H1 (cell line): ENCODE measurements around the gene ASB8. TPM values are rescaled to one million over a fixed set of nuclear protein-coding genes. Genes with fewer than 3 reads are reported as not detected.
A peak's percentile ranks its signal among the peaks of the same experiment; 100 is the strongest.

Source experiments
- CTCF ChIA-PET: fragments of 300-600 bp; sonication (Branson Sonifier 250); formaldehyde crosslinking; loops from one replicate; lab custom pipeline; 2021; ENCODE audit not compliant: partially characterized antibody; lab: Charles Lee
- POLR2A ChIA-PET: fragments of 300-600 bp; sonication (Branson Sonifier 250); formaldehyde crosslinking; loops from one replicate; lab custom pipeline; 2021; ENCODE audit warnings: inconsistent platforms; ENCODE audit not compliant: partially characterized antibody; lab: Charles Lee
- DNase-seq, 2 experiments: peaks; one replicate each; pipeline versions ENCODE4 v3.0.0 to v3.0.0-alpha.2; 2010 to 2022; ENCODE audit warnings: low spot score in 2 of 2, low read depth in 1 of 2, mixed read lengths in 1 of 2
- FAIRE-seq: peaks from 2 replicates; lab custom pipeline; 2011; peaks lifted over from hg19 to GRCh38; lab: Jason Lieb, UNC
- H2AFZ ChIP-seq: 2 replicates; pipeline ENCODE4 v1.8.1; 2012; ENCODE audit warnings: low read length, inconsistent platforms
- H2AK5ac ChIP-seq: 2 replicates; pipeline ENCODE4 v1.6.1; 2013; ENCODE audit warnings: low read depth, low read length
- H2BK120ac ChIP-seq: replicated peaks from 2 replicates; pipeline ENCODE3; 2013; ENCODE audit warnings: low read depth, low read length, inconsistent platforms
- H2BK12ac ChIP-seq: 2 replicates; pipeline ENCODE4 v1.6.1; 2013; ENCODE audit warnings: low read depth, low read length
- H2BK15ac ChIP-seq: 2 replicates; pipeline ENCODE4 v1.6.1; 2013; ENCODE audit warnings: low read length
- H2BK20ac ChIP-seq: 2 replicates; pipeline ENCODE4 v1.6.1; 2013; ENCODE audit warnings: low read length
- H2BK5ac ChIP-seq: 2 replicates; pipeline ENCODE4 v1.6.1; 2013; ENCODE audit warnings: low read depth, low read length
- H3K14ac ChIP-seq: 2 replicates; pipeline ENCODE4 v1.6.1; 2013; ENCODE audit warnings: inconsistent platforms; ENCODE audit not compliant: insufficient read length
- H3K18ac ChIP-seq: 2 replicates; pipeline ENCODE4 v1.6.1; 2013; ENCODE audit warnings: low read length; ENCODE audit errors: extremely low read depth
- H3K23ac ChIP-seq: 2 replicates; pipeline ENCODE4 v1.6.1; 2013; ENCODE audit warnings: inconsistent platforms; ENCODE audit not compliant: insufficient read length
- H3K23me2 ChIP-seq: 2 replicates; pipeline ENCODE4 v1.6.1; 2013; ENCODE audit warnings: low read depth, low read length
- H3K27ac ChIP-seq: 2 replicates; pipeline ENCODE4 v1.6.1; 2011; ENCODE audit warnings: low read depth, low read length, inconsistent platforms
- H3K27me3 ChIP-seq, 4 experiments: replicated peaks in 1 of 4; 1 replicate in 1 of 4; 2 replicates in 3 of 4; pipeline versions ENCODE4 v1.6.1 to v1.8.1; 2011 to 2013; ENCODE audit warnings: low read length in 3 of 4, mild to moderate bottlenecking in 3 of 4, inconsistent platforms in 2 of 4, mixed read lengths in 2 of 4, moderate library complexity in 1 of 4; ENCODE audit not compliant: control insufficient read depth in 3 of 4, insufficient read depth in 3 of 4; ENCODE audit errors: extremely low read depth in 1 of 4
- H3K36me3 ChIP-seq, 4 experiments: 2 replicates each; pipeline versions ENCODE4 v1.6.1 to v1.8.1; 2011 to 2013; ENCODE audit warnings: mild to moderate bottlenecking in 4 of 4, low read length in 3 of 4, moderate library complexity in 2 of 4, control low read depth in 1 of 4, inconsistent platforms in 1 of 4; ENCODE audit not compliant: insufficient read depth in 4 of 4, control insufficient read depth in 2 of 4
- H3K4ac ChIP-seq: replicated peaks from 2 replicates; pipeline ENCODE3; 2013; ENCODE audit warnings: low read length, low read depth, mixed read lengths, inconsistent platforms; ENCODE audit not compliant: insufficient read length
- H3K4me1 ChIP-seq, 4 experiments: replicated peaks in 1 of 4; 1 replicate in 1 of 4; 2 replicates in 3 of 4; pipeline versions ENCODE4 v1.6.1 to v1.8.1; 2011 to 2013; ENCODE audit warnings: low read length in 3 of 4, inconsistent platforms in 2 of 4, mixed read lengths in 1 of 4; ENCODE audit not compliant: insufficient read depth in 4 of 4, control insufficient read depth in 3 of 4
- H3K4me2 ChIP-seq, 2 experiments: 2 replicates each; pipeline versions ENCODE4 v1.6.1 to v1.8.1; 2011 to 2013; ENCODE audit warnings: low read depth in 2 of 2, low read length in 2 of 2, control low read depth in 1 of 2, inconsistent platforms in 1 of 2, mild to moderate bottlenecking in 1 of 2; ENCODE audit not compliant: insufficient read depth in 1 of 2
- H3K4me3 ChIP-seq, 4 experiments: fragments of 200-600, 300-600 bp in 1 of 4; sonication (generic), shearing (Covaris generic), sonication (Bioruptor Twin) in 1 of 4; 2 replicates each; pipeline versions ENCODE4 v1.5.1 to v1.8.1; 2011 to 2016; ENCODE audit warnings: low read length in 4 of 4, low read depth in 3 of 4, control low read depth in 2 of 4, inconsistent platforms in 2 of 4, mild to moderate bottlenecking in 2 of 4, mixed read lengths in 1 of 4, moderate library complexity in 1 of 4; ENCODE audit not compliant: insufficient read depth in 2 of 4; ENCODE audit errors: extremely low read depth in 1 of 4
- H3K56ac ChIP-seq: replicated peaks from 2 replicates; pipeline ENCODE3; 2013; ENCODE audit warnings: low read depth, mild to moderate bottlenecking, mixed read lengths, low read length, inconsistent platforms; ENCODE audit not compliant: insufficient read length
- H3K79me1 ChIP-seq: 2 replicates; pipeline ENCODE4 v1.6.1; 2013; ENCODE audit warnings: low read depth, low read length, control low read depth
- H3K79me2 ChIP-seq, 2 experiments: 2 replicates each; pipeline versions ENCODE4 v1.6.1 to v1.8.1; 2012 to 2013; ENCODE audit warnings: low read length in 2 of 2, mild to moderate bottlenecking in 2 of 2, inconsistent platforms in 1 of 2; ENCODE audit not compliant: insufficient read depth in 2 of 2, control insufficient read depth in 1 of 2
- H3K9ac ChIP-seq, 4 experiments: replicated peaks in 1 of 4; 1 replicate in 1 of 4; 2 replicates in 3 of 4; pipeline versions ENCODE4 v1.6.1 to v1.8.1; 2011 to 2013; ENCODE audit warnings: low read depth in 3 of 4, low read length in 3 of 4, control low read depth in 2 of 4, mild to moderate bottlenecking in 2 of 4, moderate library complexity in 2 of 4, inconsistent platforms in 1 of 4; ENCODE audit errors: extremely low read depth in 1 of 4
- H3K9me3 ChIP-seq, 2 experiments: 2 replicates each; pipeline versions ENCODE4 v1.6.1 to v1.8.1; 2012 to 2013; ENCODE audit warnings: mild to moderate bottlenecking in 2 of 2, moderate library complexity in 2 of 2, control low read depth in 1 of 2, inconsistent platforms in 1 of 2, low read depth in 1 of 2, low read length in 1 of 2, mixed read lengths in 1 of 2; ENCODE audit not compliant: insufficient read depth in 2 of 2
- H4K20me1 ChIP-seq, 2 experiments: replicated peaks in 1 of 2; 2 replicates each; pipeline versions ENCODE3 to v1.8.1; 2011 to 2013; ENCODE audit warnings: inconsistent platforms in 2 of 2, low read length in 2 of 2, mild to moderate bottlenecking in 1 of 2; ENCODE audit not compliant: insufficient read depth in 2 of 2, control insufficient read depth in 1 of 2
- H4K5ac ChIP-seq: 2 replicates; pipeline ENCODE4 v1.6.1; 2013; ENCODE audit warnings: low read length, low read depth, mixed read lengths, inconsistent platforms; ENCODE audit not compliant: insufficient read length
- H4K8ac ChIP-seq: 2 replicates; pipeline ENCODE4 v1.8.0; 2013; ENCODE audit warnings: mild to moderate bottlenecking, moderate library complexity, low read length, inconsistent platforms; ENCODE audit not compliant: insufficient read depth; ENCODE audit errors: extremely low read depth
- H4K91ac ChIP-seq: replicated peaks from 2 replicates; pipeline ENCODE3; 2013; ENCODE audit warnings: low read length, mixed read lengths, inconsistent platforms; ENCODE audit not compliant: insufficient read length
- CBX8 ChIP-seq: fragments of 300-800, 300-1000 bp; sonication (generic); IDR thresholded peaks from 2 replicates; pipeline ENCODE4 v1.7.1; 2016; ENCODE audit warnings: low read depth, low read length, borderline replicate concordance
- EZH2 ChIP-seq: fragments of 200-600 bp; sonication (generic); IDR thresholded peaks from 2 replicates; pipeline ENCODE4 v1.7.1; 2012; ENCODE audit warnings: low read depth, mild to moderate bottlenecking, moderate library complexity, low read length, inconsistent platforms; ENCODE audit not compliant: severe bottlenecking
- GABPA ChIP-seq: IDR thresholded peaks from 2 replicates; pipeline ENCODE4 v1.6.1; 2011; ENCODE audit warnings: mild to moderate bottlenecking, low read length, moderate library complexity, borderline replicate concordance; ENCODE audit not compliant: insufficient read depth
- KDM1A ChIP-seq: fragments of 200-600, 300-600 bp; sonication (generic); IDR thresholded peaks from 2 replicates; pipeline ENCODE4 v1.7.1; 2016; ENCODE audit warnings: mild to moderate bottlenecking, low read length, borderline replicate concordance
- RNF2 ChIP-seq: fragments of 200-900, 300-1000 bp; sonication (generic); IDR thresholded peaks from 2 replicates; pipeline ENCODE4 v1.7.1; 2016; ENCODE audit warnings: borderline replicate concordance, low read depth, mild to moderate bottlenecking, antibody characterized with exemption, low read length; ENCODE audit not compliant: poor library complexity, severe bottlenecking; ENCODE audit errors: missing control alignments
- SIN3A ChIP-seq, 2 experiments: IDR thresholded peaks in 1 of 2; conservative IDR thresholded peaks in 1 of 2; 2 replicates each; pipeline ENCODE4 v1.6.1; 2011 to 2012; ENCODE audit warnings: low read length in 2 of 2, improper control_type of control experiment in 1 of 2, low read depth in 1 of 2, mild to moderate bottlenecking in 1 of 2
- SIRT6 ChIP-seq: IDR thresholded peaks from one replicate; pipeline ENCODE4 v1.7.1; 2012; ENCODE audit warnings: low read length, inconsistent platforms
- TCF12 ChIP-seq: IDR thresholded peaks from 2 replicates; pipeline ENCODE4 v1.6.1; 2011; ENCODE audit warnings: low read depth, mild to moderate bottlenecking, low read length
- WGBS, 2 experiments: shearing (Covaris generic) in 1 of 2; methylation state at CpG; one replicate each; pipeline versions ENCODE4 v1.1.6 to v1.1.7; 2013 to 2015; ENCODE audit warnings: low lambda C conversion rate in 2 of 2, mixed read lengths in 2 of 2, inconsistent platforms in 1 of 2, low coverage in 1 of 2, missing lambda C conversion rate in 1 of 2; ENCODE audit not compliant: insufficient replicate concordance in 2 of 2, insufficient coverage in 1 of 2, insufficient read length in 1 of 2; ENCODE audit errors: extremely low coverage in 1 of 2, missing lambda C conversion rate in 1 of 2; 5-methylcytosine and 5-hydroxymethylcytosine counted together
- polyA plus RNA-seq, 7 experiments: library from polyadenylated mRNA; depleted of rRNA in 3 of 7; stranded (reverse) in 5 of 7; unstranded in 2 of 7; fragments of >200 nt in 5 of 7; fragments of 200-250 nt in 2 of 7; gene quantifications; 1 replicate in 5 of 7; 2 replicates in 1 of 7; 4 replicates in 1 of 7; pipeline versions ENCODE4 v1.2.1 to v1.2.3, GENCODE V29; 2011 to 2013; ENCODE audit warnings: missing spikeins in 2 of 7, mixed read lengths in 2 of 7
- total RNA-seq: library from RNA; stranded (reverse); fragmentation: NEBNext Ultra II Directional; extraction: Animal tissue kit (Norgen Biotek cat#: 25700); gene quantifications from 2 replicates; pipeline ENCODE4 v1.2.1, GENCODE V29; 2021

The ASB8 gene
- total and polyA plus RNA-seq, 2 of the 8 experiments (the other 6 are each of a cell fraction or from before 2014, with no cell fraction given) = 3.8 to 8.3 TPM

DNA sequence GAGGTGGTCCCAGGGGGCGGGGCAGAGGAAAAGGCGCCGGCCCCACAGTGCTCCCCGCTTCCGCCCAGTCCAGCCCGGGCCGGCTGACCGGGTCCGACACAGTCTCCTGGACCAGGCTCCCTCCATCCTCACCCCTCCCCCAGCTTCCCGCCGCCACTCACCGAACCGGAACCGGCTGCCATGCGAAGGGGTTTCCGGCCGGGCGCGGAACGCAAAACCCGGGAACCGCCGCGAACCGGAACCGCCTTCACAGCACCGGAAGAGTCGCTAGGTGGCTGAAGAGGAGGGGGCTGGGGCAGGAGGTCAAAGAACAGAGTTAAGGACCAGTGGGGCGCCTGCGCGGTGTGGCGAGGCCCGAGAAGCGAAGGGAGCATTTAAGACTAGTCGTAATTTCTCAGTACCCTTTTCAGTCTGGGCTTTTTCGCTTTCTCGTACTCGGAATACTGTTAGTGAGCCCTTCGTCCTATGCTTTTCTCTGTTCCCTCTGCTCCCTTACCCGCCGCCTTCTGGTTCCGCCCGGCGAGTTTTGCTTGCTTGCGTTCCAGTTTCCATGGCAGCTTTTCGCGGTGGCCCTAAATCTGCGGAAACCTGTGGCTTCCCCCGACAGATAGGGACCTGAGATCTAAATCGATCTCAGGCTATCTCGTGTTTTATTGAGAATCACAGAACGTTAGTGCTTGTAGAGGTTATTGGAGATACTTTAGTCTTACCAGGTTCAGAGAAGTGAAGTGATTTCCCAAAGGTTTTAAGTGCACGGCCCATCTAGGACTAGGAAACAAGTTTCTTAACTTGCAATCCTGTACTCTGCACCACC, 51.2 kb downstream of the ASB8 start, which contains the start of gene SENP1:
Gene SENP1 (minus strand): TSS at position 213 of the 814 bp plus-strand sequence. CDS start 4,607 bp downstream, outside the sequence.
- Histone ChIP-seq H3K4me3 (peak within 1 kb of the TSS; percentile 93 to 99 (median 96)), H3K27ac (peak within 1 kb of the TSS; percentile 99), H3K79me2 (peaks cover 6 to 43% of the 10 kb centered on the region in 2 experiments; a peak in 3 of 4 replicates), H3K23me2 (peaks cover 3% of the 10 kb centered on the region; the same call in 1 of the 2 replicates), H3K4ac (peak within 1 kb of the TSS; percentile 92), H3K14ac (peak within 1 kb of the TSS; percentile 63), H3K9me3 (no peaks in the 10 kb centered on the region), H4K5ac (peak within 1 kb of the TSS; percentile 86), H3K79me1 (peaks cover 3% of the 10 kb centered on the region; the same call in 1 of the 2 replicates), H3K9ac (peak within 1 kb of the TSS; percentile 76 to 98 (median 96)), H2AK5ac (no peak within 1 kb of the TSS), H3K27me3 (peaks cover 0 to 5% (median 0%) of the 10 kb centered on the region in 4 experiments; a peak in 2 of 7 replicates), H4K8ac (peak within 1 kb of the TSS; percentile 98), H2AFZ (peak within 1 kb of the TSS; percentile 99), H2BK5ac (peak within 1 kb of the TSS; percentile 88), H4K91ac (peak within 1 kb of the TSS; percentile 82), H2BK15ac (peak within 1 kb of the TSS; percentile 22; the same call in 1 of the 2 replicates), H3K23ac (peak within 1 kb of the TSS; percentile 86), H2BK12ac (peak within 1 kb of the TSS; percentile 29), H3K4me2 (peak within 1 kb of the TSS; percentile 84 to 90), H2BK20ac (no peak within 1 kb of the TSS), H4K20me1 (no peaks in the 10 kb centered on the region), H2BK120ac (peak within 1 kb of the TSS; percentile 4), H3K56ac (peak within 1 kb of the TSS; percentile 81), H3K36me3 (no peaks in the 10 kb centered on the region), H3K4me1 (peaks cover 0 to 6% (median 3%) of the 10 kb centered on the region in 4 experiments; a peak in 4 of 7 replicates), H3K18ac (peak within 1 kb of the TSS; percentile 91)
- FAIRE-seq (peak; percentile 24), DNase-seq (peak; percentile 51 to 94)
- 3% methylated on average over 46 of the region's 53 CpGs; no CpG with 5 or more reads in 1 of the 2 experiments for WGBS, 2 experiments
- ChIA-PET POLR2A (interaction anchor here (0.6 to 7.5 kb wide), 27 partner anchors 9 to 373 kb away, joined by 3 to 56 read pairs (median 4); partner anchors contain the start of genes ASB8 and PFKM), CTCF (interaction anchor here (1.0 to 2.8 kb wide), 7 partner anchors 14 to 326 kb away, joined by 3 to 11 read pairs (median 3); no protein-coding TSS in a partner anchor)
- 0 out of 2 replicates have a peak, but pooled peaks have one; percentile 80 for TF ChIP-seq TCF12
- no peak for TF ChIP-seq EZH2
- TF ChIP-seq SIRT6 = no peak
- no peak for TF ChIP-seq RNF2
- peak; percentile 89 for TF ChIP-seq GABPA
- no peak for TF ChIP-seq CBX8
- TF ChIP-seq KDM1A = no peak
- TF ChIP-seq SIN3A (conservative IDR thresholded peaks at IDR 0.05 in 1 of 2, IDR thresholded peaks at IDR 0.05 in 1 of 2; ENCODE audit: low read depth in 1 of 2, low read length in 2 of 2) = peak in 1 of 2 experiments; percentile 89; a peak in 2 of 4 replicates
